Measurements from ENCODE around the gene KRTAP13-1. TPM values are rescaled to one million over a fixed set of nuclear protein-coding genes. Genes with fewer than 3 reads are reported as not detected.

The KRTAP13-1 gene
- total RNA-seq, 4 donors from 2014 or later, result 9.5 TPM; not detected in 3

DNA sequence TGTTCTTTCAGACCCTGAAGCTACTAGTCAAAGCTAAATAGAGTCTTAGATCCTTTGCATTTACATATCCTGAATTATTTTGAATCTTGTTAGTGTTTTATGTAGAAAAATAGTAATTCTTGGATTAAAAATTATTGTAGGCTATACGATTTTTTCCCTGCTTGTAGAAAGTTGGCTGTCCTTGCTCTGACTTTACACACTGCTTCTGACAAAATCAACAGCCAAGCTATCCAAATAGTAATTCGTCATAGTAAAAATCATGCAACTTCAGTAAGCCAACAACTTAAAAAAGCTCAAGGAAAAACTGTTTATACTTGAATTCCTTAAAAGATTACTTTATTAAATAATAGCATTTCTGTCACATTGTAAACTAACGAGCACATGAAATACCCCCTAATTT, 39.9 kb upstream of the KRTAP13-1 start:
- H3K27me3 ChIP-seq, result no peaks in the 10 kb centered on the region
- WGBS, result 57% methylated on average over 3 of the region's 3 CpGs
- H3K36me3 ChIP-seq, result no peaks in the 10 kb centered on the region
- no peaks in the 10 kb centered on the region for H3K9me3 ChIP-seq
- no peak overlapping the region for H3K4me3 ChIP-seq
- H3K27ac ChIP-seq, result no peak overlapping the region
- TF ChIP-seq POLR2AphosphoS5 (IDR thresholded peaks at IDR 0.05) (no peak), EP300 (IDR thresholded peaks at IDR 0.05) (no peak)
- TF ChIP-seq, protein P1, sequence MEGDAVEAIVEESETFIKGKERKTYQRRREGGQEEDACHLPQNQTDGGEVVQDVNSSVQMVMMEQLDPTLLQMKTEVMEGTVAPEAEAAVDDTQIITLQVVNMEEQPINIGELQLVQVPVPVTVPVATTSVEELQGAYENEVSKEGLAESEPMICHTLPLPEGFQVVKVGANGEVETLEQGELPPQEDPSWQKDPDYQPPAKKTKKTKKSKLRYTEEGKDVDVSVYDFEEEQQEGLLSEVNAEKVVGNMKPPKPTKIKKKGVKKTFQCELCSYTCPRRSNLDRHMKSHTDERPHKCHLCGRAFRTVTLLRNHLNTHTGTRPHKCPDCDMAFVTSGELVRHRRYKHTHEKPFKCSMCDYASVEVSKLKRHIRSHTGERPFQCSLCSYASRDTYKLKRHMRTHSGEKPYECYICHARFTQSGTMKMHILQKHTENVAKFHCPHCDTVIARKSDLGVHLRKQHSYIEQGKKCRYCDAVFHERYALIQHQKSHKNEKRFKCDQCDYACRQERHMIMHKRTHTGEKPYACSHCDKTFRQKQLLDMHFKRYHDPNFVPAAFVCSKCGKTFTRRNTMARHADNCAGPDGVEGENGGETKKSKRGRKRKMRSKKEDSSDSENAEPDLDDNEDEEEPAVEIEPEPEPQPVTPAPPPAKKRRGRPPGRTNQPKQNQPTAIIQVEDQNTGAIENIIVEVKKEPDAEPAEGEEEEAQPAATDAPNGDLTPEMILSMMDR (IDR thresholded peaks at IDR 0.05), result no peak
- H3K4me1 ChIP-seq, result no peaks in the 10 kb centered on the region
- DNase-seq (ENCODE audit: low spot score in 2 of 2), result no peak

DNA sequence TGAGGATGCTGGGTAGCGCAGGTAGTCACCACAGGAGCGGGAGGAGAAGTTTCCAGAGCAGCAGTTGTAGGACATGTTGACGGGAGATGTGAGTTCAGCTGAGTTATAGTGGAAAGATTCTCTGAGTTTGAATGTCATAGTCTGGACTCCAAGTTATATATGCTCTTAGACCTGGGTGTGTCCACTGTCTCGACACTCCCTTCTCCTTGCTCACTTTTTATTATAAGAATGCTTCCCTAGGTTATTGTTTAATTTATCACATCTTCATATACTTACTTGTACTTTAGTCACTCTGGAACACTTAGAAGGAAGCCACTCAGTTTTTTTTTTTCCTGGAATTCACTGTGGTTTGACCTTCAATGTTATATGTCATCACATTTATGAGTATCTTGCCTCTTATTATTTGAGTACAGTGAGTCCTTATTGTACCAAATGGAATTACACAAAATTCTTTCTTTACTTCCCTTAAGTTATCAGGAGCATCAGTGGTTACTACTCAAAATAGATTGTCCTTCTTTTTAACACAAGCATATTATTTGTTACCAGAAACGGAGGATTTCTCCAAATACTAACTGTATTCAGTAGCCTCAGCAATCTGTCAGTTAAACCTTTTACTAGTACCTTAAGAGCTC, 23.6 kb upstream of the KRTAP13-1 start, which contains the start of gene KRTAP13-2:
Gene KRTAP13-2 (minus strand): TSS at position 133 of the 632 bp plus-strand sequence. CDS start 58 bp downstream, at position 75.
- no peaks in the 10 kb centered on the region for H3K4me1 ChIP-seq
- 86% methylated on average over 5 of the region's 5 CpGs for WGBS

DNA sequence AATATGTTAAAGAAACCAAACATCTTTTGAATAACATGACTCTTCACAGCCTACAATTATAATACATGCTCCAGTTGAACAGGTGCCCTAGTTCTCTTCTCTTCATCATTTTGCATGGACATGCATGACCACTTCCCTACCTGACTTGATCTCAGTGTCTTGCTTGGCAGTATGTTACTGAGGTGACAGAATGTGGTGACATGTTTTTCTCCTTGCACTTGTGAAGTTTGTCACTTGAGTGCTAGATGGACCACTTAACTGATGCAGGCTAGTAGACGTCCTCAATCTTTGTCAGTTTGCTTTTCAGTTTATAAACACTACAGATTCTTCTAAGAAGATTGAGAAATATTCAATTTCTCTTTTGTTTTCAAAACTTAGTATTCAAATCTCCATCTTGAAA, 13.6 kb upstream of the KRTAP13-1 start:
- WGBS, result 48% methylated on average over 1 of the region's 1 CpG
- TF ChIP-seq POLR2AphosphoS5 (IDR thresholded peaks at IDR 0.05) (no peak), EP300 (IDR thresholded peaks at IDR 0.05) (no peak), POLR2A (IDR thresholded peaks at IDR 0.05) (no peak)
- TF ChIP-seq, protein P1 (IDR thresholded peaks at IDR 0.05), result no peak
- H3K4me1 ChIP-seq, result no peaks in the 10 kb centered on the region
- no peak overlapping the region for H3K4me3 ChIP-seq
- no peaks in the 10 kb centered on the region for H3K36me3 ChIP-seq
- no peak for DNase-seq (ENCODE audit: low spot score in 2 of 2)
- H3K27me3 ChIP-seq, result no peaks in the 10 kb centered on the region
- no peak overlapping the region for H3K27ac ChIP-seq
- no peaks in the 10 kb centered on the region for H3K9me3 ChIP-seq

More for the DNA sequence above, 23.6 kb upstream of the KRTAP13-1 start, which contains the start of gene KRTAP13-2:
- Histone ChIP-seq H3K27ac (no peak within 1 kb of the TSS), H3K4me3 (no peak within 1 kb of the TSS), H3K27me3 (no peaks in the 10 kb centered on the region), H3K36me3 (no peaks in the 10 kb centered on the region), H3K9me3 (no peaks in the 10 kb centered on the region)
- DNase-seq (ENCODE audit: low spot score in 2 of 2), result no peak
- TF ChIP-seq POLR2AphosphoS5 (IDR thresholded peaks at IDR 0.05) (no peak), EP300 (IDR thresholded peaks at IDR 0.05) (no peak), POLR2A (IDR thresholded peaks at IDR 0.05) (no peak)
- TF ChIP-seq, protein P1 (IDR thresholded peaks at IDR 0.05), result no peak

DNA sequence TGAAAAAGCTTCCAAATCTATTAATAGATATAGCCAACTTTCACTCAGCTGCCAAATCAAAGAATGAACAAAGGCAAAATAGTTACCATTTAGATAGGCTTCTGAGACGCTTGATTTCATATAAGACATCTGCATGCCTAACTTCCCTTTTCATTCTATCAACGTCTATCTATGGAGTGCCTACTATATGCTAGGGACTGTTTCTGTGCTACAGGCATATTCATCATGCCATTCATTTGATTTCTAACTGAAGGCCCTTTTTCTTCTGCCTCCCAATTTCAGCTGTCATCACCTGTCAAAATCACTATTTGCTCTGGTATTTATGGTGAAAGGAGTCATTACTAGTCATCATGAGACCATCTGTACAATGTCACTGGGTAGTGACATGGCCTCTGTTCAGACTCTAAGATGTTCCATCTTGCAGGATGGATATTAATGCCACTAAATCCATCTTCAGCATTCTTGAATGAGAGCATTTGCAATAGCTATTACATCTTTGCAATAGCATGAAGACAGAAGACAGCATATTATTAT, 4.3 kb upstream of the KRTAP13-1 start:
- no peaks in the 10 kb centered on the region for H3K27me3 ChIP-seq
- no peak overlapping the region for H3K4me3 ChIP-seq
- 39% methylated on average over 2 of the region's 2 CpGs for WGBS
- no peaks in the 10 kb centered on the region for H3K4me1 ChIP-seq
- no peak for DNase-seq (ENCODE audit: low spot score in 2 of 2)
- TF ChIP-seq POLR2A (IDR thresholded peaks at IDR 0.05) (no peak), POLR2AphosphoS5 (IDR thresholded peaks at IDR 0.05) (no peak), EP300 (IDR thresholded peaks at IDR 0.05) (no peak)
- TF ChIP-seq, protein P1 (IDR thresholded peaks at IDR 0.05), result no peak
- no peaks in the 10 kb centered on the region for H3K9me3 ChIP-seq
- H3K36me3 ChIP-seq, result no peaks in the 10 kb centered on the region
- no peak overlapping the region for H3K27ac ChIP-seq

DNA sequence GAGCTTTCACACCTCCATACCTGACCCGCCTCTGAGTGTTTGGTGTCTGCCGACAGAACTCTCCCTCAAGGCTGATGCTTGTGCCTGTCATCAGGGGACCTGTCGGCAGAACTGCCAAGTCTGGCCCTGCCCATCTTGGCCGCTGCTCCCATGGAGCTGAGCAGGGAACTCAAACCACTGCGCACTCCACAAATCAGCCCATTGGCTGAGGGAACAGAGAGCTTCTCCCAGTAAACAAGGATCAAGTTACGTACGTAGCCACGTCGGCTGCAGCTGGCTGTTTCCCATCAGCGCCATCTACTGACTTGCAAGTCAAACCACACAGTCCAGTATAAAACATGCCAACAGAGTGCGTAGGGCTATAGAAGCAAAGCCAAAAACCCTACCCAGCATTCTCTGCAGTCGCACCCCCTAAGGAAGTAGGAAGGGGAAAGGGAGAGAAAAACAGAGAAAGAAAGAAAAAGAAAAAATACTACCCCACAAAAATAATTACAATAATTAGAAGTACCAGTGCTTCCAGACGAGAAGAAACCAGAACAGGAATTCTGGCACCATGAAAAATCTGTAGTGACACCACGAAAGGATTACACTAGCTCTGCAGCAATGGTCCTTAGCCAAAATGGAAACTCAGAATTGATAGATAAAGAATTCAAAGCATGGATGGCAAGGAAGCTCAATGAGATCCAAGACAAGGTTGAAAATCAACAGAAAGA, 13.1 kb downstream of the KRTAP13-1 start:
- H3K9me3 ChIP-seq, result no peaks in the 10 kb centered on the region
- 34% methylated on average over 11 of the region's 14 CpGs for WGBS
- no peak overlapping the region for H3K27ac ChIP-seq
- no peaks in the 10 kb centered on the region for H3K4me1 ChIP-seq
- TF ChIP-seq POLR2AphosphoS5 (IDR thresholded peaks at IDR 0.05) (no peak), POLR2A (IDR thresholded peaks at IDR 0.05) (no peak), EP300 (IDR thresholded peaks at IDR 0.05) (no peak)
- TF ChIP-seq, protein P1 (IDR thresholded peaks at IDR 0.05), result no peak
- H3K27me3 ChIP-seq, result peaks cover 3% of the 10 kb centered on the region
- no peaks in the 10 kb centered on the region for H3K36me3 ChIP-seq
- H3K4me3 ChIP-seq, result no peak overlapping the region
- DNase-seq (ENCODE audit: low spot score in 2 of 2), result no peak

All from suprapubic skin (tissue), 4 donors.